K562 (cell line): ENCODE results near the gene BRAT1. TPM values are rescaled to one million over a fixed set of nuclear protein-coding genes. Genes with fewer than 3 reads are reported as not detected.

ENCODE experiments used
- BCL6 ChIP-seq: fragments of 250-450 bp; sonication (Bioruptor Pico); IDR thresholded peaks from 2 replicates; pipeline ENCODE4 v1.4.0; 2020
- CHD2 ChIP-seq: IDR thresholded peaks from 2 replicates; pipeline ENCODE4 v1.6.1; 2011; ENCODE audit warnings: low read depth, low read length
- CLOCK ChIP-seq: fragments of 250-450 bp; sonication (Bioruptor Pico); IDR thresholded peaks from 2 replicates; pipeline ENCODE4 v1.4.0; 2020; ENCODE audit warnings: mild to moderate bottlenecking, moderate library complexity, borderline replicate concordance
- CREB1 ChIP-seq, 2 experiments: sonication (generic) in 1 of 2; formaldehyde crosslinking in 1 of 2; IDR thresholded peaks; 2 replicates each; pipeline versions ENCODE4 v1.6.1 to v1.8.0; 2012 to 2022; ENCODE audit warnings: inconsistent platforms in 1 of 2, mild to moderate bottlenecking in 1 of 2, missing genetic modification reagents in 1 of 2, moderate library complexity in 1 of 2
- DACH1 ChIP-seq: fragments of 450-650 bp; IDR thresholded peaks from 2 replicates; pipeline ENCODE4 v1.6.1; 2018; ENCODE audit not compliant: partially characterized antibody
- ETS2 ChIP-seq: IDR thresholded peaks from 2 replicates; pipeline ENCODE4 v1.6.1; 2016; ENCODE audit warnings: borderline replicate concordance, missing genetic modification characterization, mild to moderate bottlenecking, moderate library complexity, missing compliant biosample characterization; ENCODE audit not compliant: poor library complexity, severe bottlenecking
- ETV6 ChIP-seq, 3 experiments: fragments of 150-350 bp in 1 of 3; sonication (generic) in 1 of 3; formaldehyde crosslinking in 1 of 3; IDR thresholded peaks; 2 replicates each; pipeline versions ENCODE4 v1.6.1 to v1.8.0; 2014 to 2022; ENCODE audit warnings: borderline replicate concordance in 2 of 3, low read depth in 2 of 3, antibody characterized with exemption in 1 of 3, low read length in 1 of 3, mild to moderate bottlenecking in 1 of 3, missing genetic modification reagents in 1 of 3
- FOS ChIP-seq: IDR thresholded peaks from 3 replicates; pipeline ENCODE4 v1.6.1; 2011; ENCODE audit not compliant: insufficient read length; ENCODE audit errors: extremely low read depth
- FOSL1 ChIP-seq: fragments of 200-800 bp; sonication (Bioruptor generic); conservative IDR thresholded peaks from 2 replicates; pipeline ENCODE4 v1.6.1; 2016; ENCODE audit warnings: missing genetic modification characterization, missing compliant biosample characterization
- MAFK ChIP-seq: IDR thresholded peaks from 2 replicates; pipeline ENCODE4 v1.6.1; 2011; ENCODE audit warnings: low read length, improper control_type of control experiment
- MTF1 ChIP-seq: fragments of 250-450 bp; sonication (Bioruptor Pico); IDR thresholded peaks from 2 replicates; pipeline ENCODE4 v1.9.0; 2021; ENCODE audit warnings: moderate library complexity, mild to moderate bottlenecking, inconsistent platforms, borderline replicate concordance
- NCOA4 ChIP-seq: fragments of 450-650 bp; IDR thresholded peaks from 2 replicates; pipeline ENCODE4 v1.6.1; 2018; ENCODE audit warnings: mild to moderate bottlenecking; ENCODE audit not compliant: partially characterized antibody
- NFXL1 ChIP-seq: fragments of 450-650 bp; formaldehyde crosslinking; IDR thresholded peaks from 2 replicates; pipeline ENCODE4 v1.4.0; 2021; ENCODE audit warnings: mild to moderate bottlenecking
- PCBP2 ChIP-seq: fragments of 200-400 bp; formaldehyde crosslinking; IDR thresholded peaks from 2 replicates; pipeline ENCODE4 v1.6.1; 2018; ENCODE audit warnings: low read length, low read depth, mild to moderate bottlenecking, moderate library complexity; ENCODE audit not compliant: poor library complexity, severe bottlenecking
- PRMT5 ChIP-seq: sonication (generic); formaldehyde crosslinking; IDR thresholded peaks from 2 replicates; pipeline ENCODE4 v1.5.0; 2020; ENCODE audit warnings: missing genetic modification reagents
- SPI1 ChIP-seq: IDR thresholded peaks from 2 replicates; pipeline ENCODE4 v1.6.1; 2011; ENCODE audit warnings: low read depth, low read length, control low read depth, borderline replicate concordance
- TFAM ChIP-seq: fragments of 250-450 bp; sonication (Bioruptor Pico); conservative IDR thresholded peaks from 2 replicates; pipeline ENCODE4 v1.5.0; 2021; ENCODE audit warnings: mild to moderate bottlenecking, moderate library complexity
- TFAP4 ChIP-seq: sonication (generic); formaldehyde crosslinking; IDR thresholded peaks from 2 replicates; pipeline ENCODE4 v1.8.0; 2022; ENCODE audit warnings: missing genetic modification reagents, mild to moderate bottlenecking, moderate library complexity, borderline replicate concordance
- ZEB2 ChIP-seq: fragments of 450-650 bp; IDR thresholded peaks from 2 replicates; pipeline ENCODE4 v1.6.1; 2016
- ZFP30 ChIP-seq: fragments of 250-450 bp; sonication (Bioruptor Pico); IDR thresholded peaks from 2 replicates; pipeline ENCODE4 v1.8.0; 2022; ENCODE audit warnings: moderate library complexity, mild to moderate bottlenecking, inconsistent platforms, borderline replicate concordance
- ZFX ChIP-seq: sonication (generic); formaldehyde crosslinking; IDR thresholded peaks from 2 replicates; pipeline ENCODE4 v1.8.0; 2022; ENCODE audit warnings: mild to moderate bottlenecking, missing genetic modification reagents, moderate library complexity
- ZNF253 ChIP-seq: fragments of 250-450 bp; sonication (Bioruptor Pico); conservative IDR thresholded peaks from 2 replicates; pipeline ENCODE4 v1.6.1; 2021; ENCODE audit warnings: mild to moderate bottlenecking
- ZNF274 ChIP-seq: IDR thresholded peaks from 2 replicates; pipeline ENCODE4 v1.6.1; 2011; ENCODE audit warnings: low read depth, mild to moderate bottlenecking, low read length, moderate library complexity, borderline replicate concordance
- ZNF511 ChIP-seq: sonication (generic); formaldehyde crosslinking; IDR thresholded peaks from 2 replicates; pipeline ENCODE4 v1.8.0; 2022; ENCODE audit warnings: mild to moderate bottlenecking, missing genetic modification reagents
- polyA plus RNA-seq, 8 experiments: library from polyadenylated mRNA; depleted of rRNA in 4 of 8; stranded (reverse) in 5 of 8; unstranded in 3 of 8; fragments of >200 nt; fragmentation: Nextera tagmentation in 2 of 8; fragmentation: Illumina TruSeq in 1 of 8; extraction: Ambion mirVana in 2 of 8; extraction: Trizol in 1 of 8; gene quantifications; 2 replicates each; pipeline versions ENCODE4 v1.2.1 to v1.2.3, GENCODE V29; 2011 to 2014; ENCODE audit warnings: inconsistent platforms in 1 of 8, missing spikeins in 1 of 8
- total RNA-seq, 7 experiments: library from RNA; depleted of rRNA in 6 of 7; stranded (reverse); fragments of >200 nt in 6 of 7; fragmentation: Illumina TruSeq in 2 of 7; extraction: Trizol in 2 of 7; gene quantifications; 2 replicates each; pipeline versions ENCODE4 v1.2.1 to v1.2.3, GENCODE V29; 2011 to 2021; ENCODE audit warnings: low replicate concordance in 1 of 7

Gene BRAT1
- total and polyA plus RNA-seq, 9 of the 15 experiments (the other 6 are each of a cell fraction or from before 2014, with no cell fraction given) = 0.13 to 49.6 (median 10.5) TPM

- TF ChIP-seq ZNF253 = no peak
- no peak for TF ChIP-seq BCL6 (CRISPR knock-in tag)
- no peak for TF ChIP-seq NFXL1 (CRISPR knock-in tag)
- TF ChIP-seq NCOA4 = no peak
- peak; percentile 58 for TF ChIP-seq DACH1
- TF ChIP-seq TFAP4 (CRISPR knock-in tag) = peak; percentile 46; the same call in 1 of the 2 replicates
- TF ChIP-seq PCBP2 = no peak
- TF ChIP-seq CLOCK = no peak
- TF ChIP-seq ZNF511 (CRISPR knock-in tag) = no peak
- peak; percentile 80 for TF ChIP-seq ZEB2
- TF ChIP-seq ETV6 (IDR thresholded peaks at IDR 0.05; ENCODE audit: borderline replicate concordance in 1 of 2, low read depth in 2 of 2, low read length in 1 of 2) = no peak
- TF ChIP-seq ETV6 (CRISPR knock-in tag; IDR thresholded peaks at IDR 0.05; ENCODE audit: borderline replicate concordance) = no peak
- TF ChIP-seq PRMT5 (CRISPR knock-in tag) = no peak
- no peak for TF ChIP-seq CREB1 (IDR thresholded peaks at IDR 0.05)
- no peak for TF ChIP-seq CREB1 (CRISPR knock-in tag; IDR thresholded peaks at IDR 0.05)
- 0 out of 2 replicates have a peak, but pooled peaks have one; percentile 28 for TF ChIP-seq ZFX (CRISPR knock-in tag)
- no peak for TF ChIP-seq MTF1 (CRISPR knock-in tag)
- TF ChIP-seq FOS = peak; percentile 50
- peak; percentile 85 for TF ChIP-seq SPI1
- peak; percentile 94 for TF ChIP-seq FOSL1
- TF ChIP-seq MAFK = no peak
- TF ChIP-seq ETS2 = no peak
- TF ChIP-seq ZNF274 = no peak
- no peak for TF ChIP-seq CHD2
- TF ChIP-seq TFAM = no peak
- TF ChIP-seq ZFP30 = no peak
These were observed 25.0 kb downstream of the BRAT1 start (continued) for GRCh38 chr7:2530071-2530987.
